IMR-90 (cell line): ENCODE results near the gene LRRC2. TPM values are rescaled to one million over a fixed set of nuclear protein-coding genes. Genes with fewer than 3 reads are reported as not detected.

ENCODE experiments used
- ATAC-seq: fragments of 200-7000 bp; cut with Tn5 transposase; 2 replicates; pipeline ENCODE4 v1.9.1; 2020; ENCODE audit warnings: low read depth, mild to moderate bottlenecking, moderate library complexity
- BruUV-seq: library from RNA; stranded (reverse); fragments of 400-500 nt; replicated peaks from 2 replicates; lab custom pipeline; 2021; lab: Mats Ljungman, UMichigan
- CTCF ChIA-PET: fragments of 300-600 bp; formaldehyde crosslinking; extraction: SDS; loops from one replicate; lab custom pipeline; 2021; ENCODE audit warnings: antibody characterized with exemption; lab: Yijun Ruan, JAX
- POLR2A ChIA-PET: fragments of 300-600 bp; sonication (Branson Sonifier 250); formaldehyde crosslinking; loops from one replicate; lab custom pipeline; 2022; ENCODE audit warnings: antibody characterized with exemption; ENCODE audit not compliant: unreplicated experiment; lab: Charles Lee
- DNase-seq: peaks from one replicate; pipeline ENCODE4 v3.0.0; 2013
- H2AFZ ChIP-seq: replicated peaks from 2 replicates; pipeline ENCODE3; 2013; ENCODE audit warnings: low read length, mild to moderate bottlenecking; ENCODE audit not compliant: poor library complexity
- H2AK5ac ChIP-seq: 2 replicates; pipeline ENCODE4 v1.6.1; 2013; ENCODE audit warnings: low read depth, low read length, inconsistent platforms
- H2AK9ac ChIP-seq: replicated peaks from 2 replicates; pipeline ENCODE3; 2013; ENCODE audit warnings: mild to moderate bottlenecking, low read depth, low read length, moderate library complexity; ENCODE audit not compliant: poor library complexity
- H2BK120ac ChIP-seq: 2 replicates; pipeline ENCODE4 v1.6.1; 2013; ENCODE audit warnings: low read depth, low read length, inconsistent platforms
- H2BK15ac ChIP-seq: 3 replicates; pipeline ENCODE4 v1.6.1; 2013; ENCODE audit warnings: low read depth, low read length, inconsistent platforms
- H2BK20ac ChIP-seq: 2 replicates; pipeline ENCODE4 v1.6.1; 2013; ENCODE audit warnings: low read depth, mild to moderate bottlenecking, inconsistent platforms, low read length, moderate library complexity
- H2BK5ac ChIP-seq: 2 replicates; pipeline ENCODE4 v1.6.1; 2013; ENCODE audit warnings: mild to moderate bottlenecking, low read depth, low read length, inconsistent platforms; ENCODE audit not compliant: poor library complexity, severe bottlenecking
- H3K14ac ChIP-seq: replicated peaks from 2 replicates; pipeline ENCODE4 v1.6.1; 2013; ENCODE audit warnings: low read depth, low read length, inconsistent platforms
- H3K18ac ChIP-seq: 2 replicates; pipeline ENCODE4 v1.6.1; 2013; ENCODE audit warnings: low read depth, low read length, control low read depth
- H3K23ac ChIP-seq: 2 replicates; pipeline ENCODE4 v1.6.1; 2013; ENCODE audit warnings: low read depth, low read length, inconsistent platforms
- H3K27ac ChIP-seq: 2 replicates; pipeline ENCODE4 v1.5.1; 2013; ENCODE audit warnings: mild to moderate bottlenecking, control low read depth, low read length; ENCODE audit not compliant: insufficient read depth
- H3K27me3 ChIP-seq: 2 replicates; pipeline ENCODE4 v1.6.1; 2013; ENCODE audit warnings: low read length; ENCODE audit not compliant: control insufficient read depth, insufficient read depth
- H3K36me3 ChIP-seq: 2 replicates; pipeline ENCODE4 v1.6.1; 2013; ENCODE audit warnings: low read length, mixed read lengths; ENCODE audit not compliant: control insufficient read depth, insufficient read depth
- H3K4ac ChIP-seq: 2 replicates; pipeline ENCODE4 v1.6.1; 2013; ENCODE audit warnings: low read depth, low read length, inconsistent platforms
- H3K4me1 ChIP-seq: 2 replicates; pipeline ENCODE4 v1.6.1; 2013; ENCODE audit warnings: low read length, mixed read lengths; ENCODE audit not compliant: control insufficient read depth, insufficient read depth
- H3K4me2 ChIP-seq: 2 replicates; pipeline ENCODE4 v1.6.1; 2013; ENCODE audit warnings: low read depth, mild to moderate bottlenecking, control low read depth, low read length, moderate library complexity
- H3K4me3 ChIP-seq: 2 replicates; pipeline ENCODE4 v1.5.1; 2013; ENCODE audit warnings: low read depth, mild to moderate bottlenecking, control low read depth, low read length, moderate library complexity; ENCODE audit not compliant: insufficient read depth
- H3K56ac ChIP-seq: 2 replicates; pipeline ENCODE4 v1.6.1; 2013; ENCODE audit warnings: low read length, inconsistent platforms; ENCODE audit not compliant: insufficient read depth; ENCODE audit errors: extremely low read depth
- H3K79me1 ChIP-seq, 2 experiments: 2 replicates each; pipeline ENCODE4 v1.6.1; 2013; ENCODE audit warnings: low read length in 2 of 2, inconsistent platforms in 1 of 2, low read depth in 1 of 2
- H3K9ac ChIP-seq: 2 replicates; pipeline ENCODE4 v1.6.1; 2013; ENCODE audit warnings: low read depth, low read length, control low read depth
- H3K9me1 ChIP-seq: 2 replicates; pipeline ENCODE4 v1.6.1; 2013; ENCODE audit warnings: low read length, inconsistent platforms; ENCODE audit not compliant: insufficient read depth
- H3K9me3 ChIP-seq: 2 replicates; pipeline ENCODE4 v1.6.1; 2013; ENCODE audit warnings: low read length; ENCODE audit not compliant: control insufficient read depth, insufficient read depth
- H4K20me1 ChIP-seq: 2 replicates; pipeline ENCODE4 v1.6.1; 2013; ENCODE audit warnings: low read length, inconsistent platforms; ENCODE audit not compliant: insufficient read depth
- H4K5ac ChIP-seq: 2 replicates; pipeline ENCODE4 v1.6.1; 2013; ENCODE audit warnings: mild to moderate bottlenecking, low read depth, low read length, control low read depth
- H4K8ac ChIP-seq, 2 experiments: 2 replicates each; pipeline ENCODE4 v1.6.1; 2013; ENCODE audit warnings: low read depth in 2 of 2, low read length in 2 of 2, control low read depth in 1 of 2, inconsistent platforms in 1 of 2
- H4K91ac ChIP-seq: 2 replicates; pipeline ENCODE4 v1.6.1; 2013; ENCODE audit warnings: low read depth, low read length, inconsistent platforms; ENCODE audit not compliant: insufficient read depth
- ELK1 ChIP-seq: fragments of 150-350 bp; IDR thresholded peaks from 2 replicates; pipeline ENCODE4 v1.6.1; 2016; ENCODE audit warnings: low read depth, mild to moderate bottlenecking, low read length, moderate library complexity, borderline replicate concordance
- FOS ChIP-seq: fragments of 150-350 bp; IDR thresholded peaks from 2 replicates; pipeline ENCODE4 v1.6.1; 2016; ENCODE audit warnings: low read depth, low read length
- MAFK ChIP-seq: IDR thresholded peaks from 2 replicates; pipeline ENCODE4 v1.6.1; 2012; ENCODE audit warnings: low read depth, low read length, improper control_type of control experiment
- MXI1 ChIP-seq: IDR thresholded peaks from 2 replicates; pipeline ENCODE4 v1.6.1; 2012; ENCODE audit warnings: low read depth, mild to moderate bottlenecking, low read length, moderate library complexity, borderline replicate concordance
- POLR2A ChIP-seq: IDR thresholded peaks from 2 replicates; pipeline ENCODE4 v1.6.1; 2012; ENCODE audit warnings: mild to moderate bottlenecking, low read depth, low read length
- SMC3 ChIP-seq: fragments of 150-350 bp; IDR thresholded peaks from 2 replicates; pipeline ENCODE4 v1.6.1; 2016; ENCODE audit warnings: low read depth, mild to moderate bottlenecking, antibody characterized with exemption, low read length, moderate library complexity
- USF2 ChIP-seq: fragments of 150-350 bp; IDR thresholded peaks from 2 replicates; pipeline ENCODE4 v1.6.1; 2017; ENCODE audit warnings: mild to moderate bottlenecking, antibody characterized with exemption, low read length, low read depth
- WGBS, 2 experiments: methylation state at CpG; one replicate each; pipeline versions ENCODE4 v1.1.5 to v1.1.7; 2013; ENCODE audit warnings: missing lambda C conversion rate in 2 of 2; ENCODE audit not compliant: insufficient read length in 1 of 2; ENCODE audit errors: extremely low coverage in 2 of 2; 5-methylcytosine and 5-hydroxymethylcytosine counted together
- dilution Hi-C: fragments of 300-500 bp; cut with HindIII; formaldehyde crosslinking; loops from one replicate; pipeline ENCODE4 v1.14.3; 2018; ENCODE audit warnings: low sequenced_read_pairs; ENCODE audit not compliant: unreplicated experiment
- in situ Hi-C: fragments of 300-500 bp; cut with MboI; formaldehyde crosslinking; loops from 3 replicates; pipeline ENCODE4 v1.14.3; 2019; ENCODE audit warnings: low sequenced_read_pairs, inconsistent platforms, mixed read lengths
- intact Hi-C: fragments of 100-400 bp; cut with micrococcal nuclease; formaldehyde crosslinking; loops from 2 replicates; pipeline ENCODE4 v1.10.0; 2022
- polyA plus RNA-seq, 3 experiments: library from polyadenylated mRNA; depleted of rRNA; stranded (reverse); fragments of >200 nt; gene quantifications; 2 replicates each; pipeline ENCODE4 v1.2.3, GENCODE V29; 2012; ENCODE audit warnings: low replicate concordance in 1 of 3
- total RNA-seq: library from RNA; depleted of rRNA; stranded (reverse); fragments of >200 nt; gene quantifications from 2 replicates; pipeline ENCODE4 v1.2.3, GENCODE V29; 2012

The LRRC2 gene
- total and polyA plus RNA-seq, 2 of the 4 experiments (the other 2 are of a cell fraction), result 2.9 to 4.1 TPM

- Histone ChIP-seq H3K4me3 (no peak overlapping the region), H3K4me1 (peaks cover 18% of the 10 kb centered on the region), H4K5ac (peak overlapping the region; percentile 72; the same call in 1 of the 2 replicates), H3K27ac (peak overlapping the region; percentile 24; the same call in 1 of the 2 replicates), H2BK20ac (peak overlapping the region; percentile 83), H2AFZ (no peak overlapping the region), H2AK9ac (no peak overlapping the region), H3K23ac (peak overlapping the region; percentile 78; the same call in 1 of the 2 replicates), H3K9me3 (no peaks in the 10 kb centered on the region), H3K4ac (peak overlapping the region; percentile 84; the same call in 1 of the 2 replicates), H3K56ac (no peak overlapping the region), H3K4me2 (no peak overlapping the region), H4K20me1 (no peaks in the 10 kb centered on the region), H4K8ac (peak overlapping the region in 1 of 2 experiments; percentile 71; a peak in 2 of 4 replicates), H2BK120ac (peak overlapping the region; percentile 62; the same call in 1 of the 2 replicates), H2BK15ac (peak overlapping the region; percentile 39; the same call in 1 of the 3 replicates), H3K27me3 (no peaks in the 10 kb centered on the region), H4K91ac (peak overlapping the region; percentile 67), H2AK5ac (no peak overlapping the region), H3K36me3 (peaks cover 15% of the 10 kb centered on the region; the same call in 1 of the 2 replicates), H2BK5ac (peak overlapping the region; percentile 69), H3K14ac (no peak overlapping the region), H3K18ac (peak overlapping the region; percentile 81), H3K79me1 (no peaks in the 10 kb centered on the region; a peak in 1 of 4 replicates), H3K9me1 (peaks cover 27% of the 10 kb centered on the region), H3K9ac (no peak overlapping the region)
- DNase-seq (peak; percentile 45), ATAC-seq (peak; percentile 15; the same call in 1 of the 2 replicates)
- dilution Hi-C loops, result no loop called here
- WGBS, 2 experiments, result no CpG with 5 or more reads among the region's 1 CpG
- no peak for TF ChIP-seq USF2
- TF ChIP-seq POLR2A, result no peak
- TF ChIP-seq MXI1, result no peak
- no peak for TF ChIP-seq ELK1
- no peak for TF ChIP-seq FOS
- TF ChIP-seq SMC3, result no peak
- TF ChIP-seq MAFK, result no peak
- BruUV-seq, result no TSS peak
- POLR2A ChIA-PET, result no interaction called here
- in situ Hi-C loops, result no loop called here
- intact Hi-C loops, result no loop called here
- CTCF ChIA-PET, result interaction anchor here (0.7 to 1.0 kb wide), 2 partner anchors 20 to 991 kb away, joined by 3 read pairs; no protein-coding TSS in a partner anchor
Measured at GRCh38 chr3:46537316-46537715, 28.8 kb downstream of the LRRC2 start.
